ENCODE measurements around the gene CAPRIN1. TPM values are rescaled to one million over a fixed set of nuclear protein-coding genes. Genes with fewer than 3 reads are reported as not detected.

Gene CAPRIN1
- total and polyA plus RNA-seq, 2 of the 8 experiments (the other 6 are each of a cell fraction or from before 2014, with no cell fraction given): 221 to 317 TPM

GRCh38 chr11:34140149-34140548 lies 88.6 kb downstream of the CAPRIN1 start:
- ChIA-PET CTCF (ENCODE audit: partially characterized antibody) (interaction anchor here (0.6 to 1.7 kb wide), 4 partner anchors 9 to 165 kb away, joined by 3 to 8 read pairs (median 4); no protein-coding TSS in a partner anchor), POLR2A (ENCODE audit: partially characterized antibody) (interaction anchor here (0.8 to 4.5 kb wide), 2 partner anchors 9 to 16 kb away, joined by 3 to 23 read pairs; no protein-coding TSS in a partner anchor)
- Histone ChIP-seq H3K23me2 (ENCODE audit: low read depth, low read length) (no peaks in the 10 kb centered on the region; the same call in 1 of the 2 replicates), H3K18ac (ENCODE audit: extremely low read depth, low read length) (no peak overlapping the region), H3K4me3 (ENCODE audit: extremely low read depth in 1 of 4, insufficient read depth in 2 of 4, low read depth in 3 of 4, low read length in 4 of 4) (no peak overlapping the region), H2AK5ac (ENCODE audit: low read depth, low read length) (no peak overlapping the region), H3K4me2 (ENCODE audit: insufficient read depth in 1 of 2, low read depth in 2 of 2, low read length in 2 of 2) (no peak overlapping the region), H3K36me3 (ENCODE audit: control insufficient read depth in 2 of 4, insufficient read depth in 4 of 4, low read length in 3 of 4) (peaks cover 44 to 79% (median 68%) of the 10 kb centered on the region in 4 experiments), H3K4ac (replicated peaks; ENCODE audit: insufficient read length, low read depth, low read length) (no peak overlapping the region), H4K91ac (replicated peaks; ENCODE audit: insufficient read length, low read length) (no peak overlapping the region), H3K4me1 (replicated peaks in 1 of 4; ENCODE audit: control insufficient read depth in 3 of 4, insufficient read depth in 4 of 4, low read length in 3 of 4) (no peaks in the 10 kb centered on the region), H2BK120ac (replicated peaks; ENCODE audit: low read depth, low read length) (no peak overlapping the region), H3K9ac (replicated peaks in 1 of 4; ENCODE audit: extremely low read depth in 1 of 4, low read depth in 3 of 4, low read length in 3 of 4) (no peak overlapping the region), H2BK15ac (ENCODE audit: low read length) (no peak overlapping the region), H2AFZ (ENCODE audit: low read length) (no peak overlapping the region), H2BK12ac (ENCODE audit: low read depth, low read length) (no peak overlapping the region), H2BK5ac (ENCODE audit: low read depth, low read length) (no peak overlapping the region), H3K56ac (replicated peaks; ENCODE audit: insufficient read length, low read depth, low read length) (no peak overlapping the region), H3K23ac (ENCODE audit: insufficient read length) (no peak overlapping the region), H3K79me2 (ENCODE audit: control insufficient read depth in 1 of 2, insufficient read depth in 2 of 2, low read length in 2 of 2) (no peaks in the 10 kb centered on the region), H4K20me1 (replicated peaks in 1 of 2; ENCODE audit: control insufficient read depth in 1 of 2, insufficient read depth in 2 of 2, low read length in 2 of 2) (peaks cover 2 to 3% of the 10 kb centered on the region in 2 experiments), H3K14ac (ENCODE audit: insufficient read length) (no peak overlapping the region), H2BK20ac (ENCODE audit: low read length) (no peak overlapping the region), H3K27ac (ENCODE audit: low read depth, low read length) (no peak overlapping the region), H4K5ac (ENCODE audit: insufficient read length, low read depth, low read length) (no peak overlapping the region), H3K9me3 (ENCODE audit: insufficient read depth in 2 of 2, low read depth in 1 of 2, low read length in 1 of 2) (no peaks in the 10 kb centered on the region), H3K79me1 (ENCODE audit: low read depth, low read length) (no peaks in the 10 kb centered on the region), H3K27me3 (replicated peaks in 1 of 4; ENCODE audit: control insufficient read depth in 3 of 4, extremely low read depth in 1 of 4, insufficient read depth in 3 of 4, low read length in 3 of 4) (no peaks in the 10 kb centered on the region), H4K8ac (ENCODE audit: extremely low read depth, insufficient read depth, low read length) (no peak overlapping the region)
- FAIRE-seq (no peak), DNase-seq (ENCODE audit: low read depth in 1 of 2, low spot score in 2 of 2) (no peak)
- TF ChIP-seq TAF1 (IDR thresholded peaks at IDR 0.05; ENCODE audit: low read depth, low read length): no peak
- TF ChIP-seq CREB1 (IDR thresholded peaks at IDR 0.05): no peak
- no peak for TF ChIP-seq USF2 (IDR thresholded peaks at IDR 0.05; ENCODE audit: low read length)
- WGBS, 2 experiments (ENCODE audit: extremely low coverage in 1 of 2, insufficient coverage in 1 of 2, insufficient read length in 1 of 2, insufficient replicate concordance in 2 of 2, low coverage in 1 of 2, low lambda C conversion rate in 2 of 2, missing lambda C conversion rate in 1 of 2): 87% methylated on average over 11 of the region's 11 CpGs; no CpG with 5 or more reads in 1 of the 2 experiments
